K562 (cell line): ENCODE data around the gene GP1BB. TPM values are rescaled to one million over a fixed set of nuclear protein-coding genes. Genes with fewer than 3 reads are reported as not detected.

ENCODE experiments used
- BCOR ChIP-seq: fragments of 450-650 bp; IDR thresholded peaks from 2 replicates; pipeline ENCODE4 v1.6.1; 2016
- CHD1 ChIP-seq: fragments of 200-600 bp; sonication (generic); IDR thresholded peaks from one replicate; pipeline ENCODE4 v1.6.1; 2012; ENCODE audit warnings: mild to moderate bottlenecking, moderate library complexity, low read length, inconsistent platforms
- CREBBP ChIP-seq: IDR thresholded peaks from one replicate; pipeline ENCODE4 v1.6.1; 2012; ENCODE audit warnings: low read depth, mild to moderate bottlenecking, control low read depth, inconsistent platforms, low read length
- DACH1 ChIP-seq: fragments of 450-650 bp; IDR thresholded peaks from 2 replicates; pipeline ENCODE4 v1.6.1; 2018; ENCODE audit not compliant: partially characterized antibody
- DMBX1 ChIP-seq: fragments of 250-450 bp; sonication (Bioruptor Pico); IDR thresholded peaks from 2 replicates; pipeline ENCODE4 v1.8.0; 2022; ENCODE audit warnings: inconsistent platforms, mild to moderate bottlenecking, moderate library complexity, borderline replicate concordance
- EGR1 ChIP-seq: fragments of 450-650 bp; conservative IDR thresholded peaks from 2 replicates; pipeline ENCODE4 v1.6.1; 2017; ENCODE audit warnings: mild to moderate bottlenecking
- FOXK2 ChIP-seq, 2 experiments: fragments of 450-650 bp; IDR thresholded peaks in 1 of 2; conservative IDR thresholded peaks in 1 of 2; 2 replicates each; pipeline ENCODE4 v1.6.1; 2016; ENCODE audit warnings: low read depth in 2 of 2, mild to moderate bottlenecking in 1 of 2
- NEUROD1 ChIP-seq: fragments of 150-350 bp; IDR thresholded peaks from 2 replicates; pipeline ENCODE4 v1.6.1; 2014; ENCODE audit warnings: borderline replicate concordance, low read length, low read depth; ENCODE audit not compliant: partially characterized antibody
- NRF1 ChIP-seq, 2 experiments: fragments of 450-650 bp; IDR thresholded peaks in 1 of 2; conservative IDR thresholded peaks in 1 of 2; 2 replicates each; pipeline ENCODE4 v1.6.1; 2014; ENCODE audit warnings: mild to moderate bottlenecking in 2 of 2
- PHF20 ChIP-seq: fragments of 450-650 bp; IDR thresholded peaks from 2 replicates; pipeline ENCODE4 v1.6.1; 2018; ENCODE audit not compliant: partially characterized antibody
- RB1 ChIP-seq: fragments of 450-650 bp; IDR thresholded peaks from 2 replicates; pipeline ENCODE4 v1.6.1; 2017; ENCODE audit warnings: low read depth, mild to moderate bottlenecking
- TAF15 ChIP-seq: fragments of 200-400 bp; formaldehyde crosslinking; IDR thresholded peaks from 2 replicates; pipeline ENCODE4 v1.6.1; 2017; ENCODE audit warnings: mild to moderate bottlenecking, low read depth, low read length, moderate library complexity
- TAL1 ChIP-seq: fragments of 450-650 bp; IDR thresholded peaks from 2 replicates; pipeline ENCODE4 v1.6.1; 2016; ENCODE audit warnings: mild to moderate bottlenecking
- TBP ChIP-seq: optimal IDR thresholded peaks from 2 replicates; pipeline ENCODE3; 2011; ENCODE audit warnings: low read depth, low read length, improper control_type of control experiment
- TEAD1 ChIP-seq, 2 experiments: fragments of 450-650 bp in 1 of 2; sonication (generic) in 1 of 2; formaldehyde crosslinking; IDR thresholded peaks; 2 replicates each; pipeline versions ENCODE4 v1.4.0 to v1.8.0; 2020 to 2022; ENCODE audit warnings: mild to moderate bottlenecking in 2 of 2, missing genetic modification reagents in 1 of 2
- XRCC5 ChIP-seq: fragments of 200-400 bp; formaldehyde crosslinking; IDR thresholded peaks from 2 replicates; pipeline ENCODE4 v1.6.1; 2017; ENCODE audit warnings: low read depth, mild to moderate bottlenecking, low read length
- ZBTB17 ChIP-seq: fragments of 450-650 bp; formaldehyde crosslinking; IDR thresholded peaks from 2 replicates; pipeline ENCODE4 v1.4.0; 2020; ENCODE audit warnings: mild to moderate bottlenecking
- polyA plus RNA-seq, 8 experiments: library from polyadenylated mRNA; depleted of rRNA in 4 of 8; stranded (reverse) in 5 of 8; unstranded in 3 of 8; fragments of >200 nt; fragmentation: Nextera tagmentation in 2 of 8; fragmentation: Illumina TruSeq in 1 of 8; extraction: Ambion mirVana in 2 of 8; extraction: Trizol in 1 of 8; gene quantifications; 2 replicates each; pipeline versions ENCODE4 v1.2.1 to v1.2.3, GENCODE V29; 2011 to 2014; ENCODE audit warnings: inconsistent platforms in 1 of 8, missing spikeins in 1 of 8
- total RNA-seq, 7 experiments: library from RNA; depleted of rRNA in 6 of 7; stranded (reverse); fragments of >200 nt in 6 of 7; fragmentation: Illumina TruSeq in 2 of 7; extraction: Trizol in 2 of 7; gene quantifications; 2 replicates each; pipeline versions ENCODE4 v1.2.1 to v1.2.3, GENCODE V29; 2011 to 2021; ENCODE audit warnings: low replicate concordance in 1 of 7
- TF ChIP-seq, protein P1 (sequence below): fragments of 450-650 bp; formaldehyde crosslinking; conservative IDR thresholded peaks from 2 replicates; pipeline ENCODE4 v1.4.0; 2022; ENCODE audit warnings: mild to moderate bottlenecking, missing genetic modification characterization
- TF ChIP-seq, protein P2 (sequence below): sonication (generic); formaldehyde crosslinking; IDR thresholded peaks from 2 replicates; pipeline ENCODE4 v1.8.0; 2023; ENCODE audit warnings: mild to moderate bottlenecking, missing genetic modification reagents
- TF ChIP-seq, protein P3 (sequence below): fragments of 450-650 bp; IDR thresholded peaks from 2 replicates; pipeline ENCODE4 v1.6.1; 2018; ENCODE audit not compliant: partially characterized antibody
- TF ChIP-seq, protein P4 (sequence below): fragments of 200-800 bp; sonication (Bioruptor generic); IDR thresholded peaks from 2 replicates; pipeline ENCODE4 v1.6.1; 2017; ENCODE audit warnings: missing genetic modification characterization, missing compliant biosample characterization

Gene GP1BB
- total and polyA plus RNA-seq, 9 of the 15 experiments (the other 6 are each of a cell fraction or from before 2014, with no cell fraction given): 0.69 to 162 (median 2.8) TPM

DNA sequence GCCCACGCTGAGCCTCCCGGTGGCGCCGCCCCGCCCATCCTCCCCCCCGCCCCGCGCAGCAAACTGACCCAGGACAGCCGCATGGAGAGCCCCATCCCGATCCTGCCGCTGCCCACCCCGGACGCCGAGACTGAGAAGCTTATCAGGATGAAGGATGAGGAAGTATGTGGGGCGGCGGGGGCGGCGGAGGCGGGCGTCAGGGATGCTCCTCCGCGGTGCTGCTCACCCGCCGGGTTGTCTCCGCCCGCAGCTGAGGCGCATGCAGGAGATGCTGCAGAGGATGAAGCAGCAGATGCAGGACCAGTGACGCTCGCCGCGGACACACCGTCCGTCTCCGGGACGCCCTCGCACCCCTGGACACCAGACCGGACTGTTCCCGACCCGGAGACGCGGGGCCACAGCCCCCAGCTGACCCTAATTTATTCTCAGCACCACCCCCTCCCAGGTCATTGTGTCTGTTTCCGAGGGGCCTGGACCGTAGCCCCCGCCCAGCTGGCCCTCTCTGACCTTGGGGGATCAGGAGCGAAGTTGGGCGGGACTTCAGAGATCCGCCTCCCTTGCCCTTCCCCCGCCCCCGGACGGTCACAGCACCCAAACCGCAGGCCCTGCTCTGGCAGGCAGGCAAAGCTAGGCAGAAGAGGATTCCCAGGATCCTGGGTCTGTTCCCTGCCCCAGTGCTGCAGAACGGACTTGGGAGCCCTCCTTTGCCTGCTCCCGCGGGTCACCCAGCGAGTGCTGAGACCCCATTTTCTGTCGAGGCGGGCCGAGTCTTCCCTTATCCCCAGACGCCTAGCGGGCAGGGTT is 959 bp upstream of the GP1BB start (continued):
- TF ChIP-seq, protein P1, sequence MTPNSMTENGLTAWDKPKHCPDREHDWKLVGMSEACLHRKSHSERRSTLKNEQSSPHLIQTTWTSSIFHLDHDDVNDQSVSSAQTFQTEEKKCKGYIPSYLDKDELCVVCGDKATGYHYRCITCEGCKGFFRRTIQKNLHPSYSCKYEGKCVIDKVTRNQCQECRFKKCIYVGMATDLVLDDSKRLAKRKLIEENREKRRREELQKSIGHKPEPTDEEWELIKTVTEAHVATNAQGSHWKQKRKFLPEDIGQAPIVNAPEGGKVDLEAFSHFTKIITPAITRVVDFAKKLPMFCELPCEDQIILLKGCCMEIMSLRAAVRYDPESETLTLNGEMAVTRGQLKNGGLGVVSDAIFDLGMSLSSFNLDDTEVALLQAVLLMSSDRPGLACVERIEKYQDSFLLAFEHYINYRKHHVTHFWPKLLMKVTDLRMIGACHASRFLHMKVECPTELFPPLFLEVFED (CRISPR knock-in tag): no peak
- TF ChIP-seq TAL1: no peak
- peak; percentile 10 for TF ChIP-seq PHF20
- TF ChIP-seq ZBTB17 (CRISPR knock-in tag): no peak
- TF ChIP-seq, protein P2, sequence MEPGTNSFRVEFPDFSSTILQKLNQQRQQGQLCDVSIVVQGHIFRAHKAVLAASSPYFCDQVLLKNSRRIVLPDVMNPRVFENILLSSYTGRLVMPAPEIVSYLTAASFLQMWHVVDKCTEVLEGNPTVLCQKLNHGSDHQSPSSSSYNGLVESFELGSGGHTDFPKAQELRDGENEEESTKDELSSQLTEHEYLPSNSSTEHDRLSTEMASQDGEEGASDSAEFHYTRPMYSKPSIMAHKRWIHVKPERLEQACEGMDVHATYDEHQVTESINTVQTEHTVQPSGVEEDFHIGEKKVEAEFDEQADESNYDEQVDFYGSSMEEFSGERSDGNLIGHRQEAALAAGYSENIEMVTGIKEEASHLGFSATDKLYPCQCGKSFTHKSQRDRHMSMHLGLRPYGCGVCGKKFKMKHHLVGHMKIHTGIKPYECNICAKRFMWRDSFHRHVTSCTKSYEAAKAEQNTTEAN: no peak
- TF ChIP-seq BCOR: peak; percentile 88
- TF ChIP-seq XRCC5: no peak
- TF ChIP-seq DMBX1: no peak
- TF ChIP-seq EGR1: peak; percentile 100
- peak; percentile 80 for TF ChIP-seq DACH1
- peak; percentile 19; the same call in 1 of the 2 replicates for TF ChIP-seq TAF15
- TF ChIP-seq, protein P3, sequence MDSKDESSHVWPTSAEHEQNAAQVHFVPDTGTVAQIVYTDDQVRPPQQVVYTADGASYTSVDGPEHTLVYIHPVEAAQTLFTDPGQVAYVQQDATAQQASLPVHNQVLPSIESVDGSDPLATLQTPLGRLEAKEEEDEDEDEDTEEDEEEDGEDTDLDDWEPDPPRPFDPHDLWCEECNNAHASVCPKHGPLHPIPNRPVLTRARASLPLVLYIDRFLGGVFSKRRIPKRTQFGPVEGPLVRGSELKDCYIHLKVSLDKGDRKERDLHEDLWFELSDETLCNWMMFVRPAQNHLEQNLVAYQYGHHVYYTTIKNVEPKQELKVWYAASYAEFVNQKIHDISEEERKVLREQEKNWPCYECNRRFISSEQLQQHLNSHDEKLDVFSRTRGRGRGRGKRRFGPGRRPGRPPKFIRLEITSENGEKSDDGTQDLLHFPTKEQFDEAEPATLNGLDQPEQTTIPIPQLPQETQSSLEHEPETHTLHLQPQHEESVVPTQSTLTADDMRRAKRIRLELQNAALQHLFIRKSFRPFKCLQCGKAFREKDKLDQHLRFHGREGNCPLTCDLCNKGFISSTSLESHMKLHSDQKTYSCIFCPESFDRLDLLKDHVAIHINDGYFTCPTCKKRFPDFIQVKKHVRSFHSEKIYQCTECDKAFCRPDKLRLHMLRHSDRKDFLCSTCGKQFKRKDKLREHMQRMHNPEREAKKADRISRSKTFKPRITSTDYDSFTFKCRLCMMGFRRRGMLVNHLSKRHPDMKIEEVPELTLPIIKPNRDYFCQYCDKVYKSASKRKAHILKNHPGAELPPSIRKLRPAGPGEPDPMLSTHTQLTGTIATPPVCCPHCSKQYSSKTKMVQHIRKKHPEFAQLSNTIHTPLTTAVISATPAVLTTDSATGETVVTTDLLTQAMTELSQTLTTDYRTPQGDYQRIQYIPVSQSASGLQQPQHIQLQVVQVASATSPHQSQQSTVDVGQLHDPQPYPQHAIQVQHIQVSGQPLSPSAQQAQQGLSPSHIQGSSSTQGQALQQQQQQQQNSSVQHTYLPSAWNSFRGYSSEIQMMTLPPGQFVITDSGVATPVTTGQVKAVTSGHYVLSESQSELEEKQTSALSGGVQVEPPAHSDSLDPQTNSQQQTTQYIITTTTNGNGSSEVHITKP: peak; percentile 3
- peak; percentile 45 for TF ChIP-seq CHD1
- TF ChIP-seq RB1: peak; percentile 38
- no peak for TF ChIP-seq FOXK2 (conservative IDR thresholded peaks at IDR 0.05 in 1 of 2, IDR thresholded peaks at IDR 0.05 in 1 of 2; ENCODE audit: low read depth in 2 of 2)
- no peak for TF ChIP-seq TEAD1 (CRISPR knock-in tag; IDR thresholded peaks at IDR 0.05)
- TF ChIP-seq NRF1 (conservative IDR thresholded peaks at IDR 0.05 in 1 of 2, IDR thresholded peaks at IDR 0.05 in 1 of 2): peak; percentile 72 to 73
- no peak for TF ChIP-seq CREBBP
- TF ChIP-seq, protein P4, sequence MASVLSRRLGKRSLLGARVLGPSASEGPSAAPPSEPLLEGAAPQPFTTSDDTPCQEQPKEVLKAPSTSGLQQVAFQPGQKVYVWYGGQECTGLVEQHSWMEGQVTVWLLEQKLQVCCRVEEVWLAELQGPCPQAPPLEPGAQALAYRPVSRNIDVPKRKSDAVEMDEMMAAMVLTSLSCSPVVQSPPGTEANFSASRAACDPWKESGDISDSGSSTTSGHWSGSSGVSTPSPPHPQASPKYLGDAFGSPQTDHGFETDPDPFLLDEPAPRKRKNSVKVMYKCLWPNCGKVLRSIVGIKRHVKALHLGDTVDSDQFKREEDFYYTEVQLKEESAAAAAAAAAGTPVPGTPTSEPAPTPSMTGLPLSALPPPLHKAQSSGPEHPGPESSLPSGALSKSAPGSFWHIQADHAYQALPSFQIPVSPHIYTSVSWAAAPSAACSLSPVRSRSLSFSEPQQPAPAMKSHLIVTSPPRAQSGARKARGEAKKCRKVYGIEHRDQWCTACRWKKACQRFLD: no peak
- peak; percentile 8 for TF ChIP-seq NEUROD1
- TF ChIP-seq TBP: no peak
